ENCODE results near the gene RAD21L1.

Gene RAD21L1

DNA sequence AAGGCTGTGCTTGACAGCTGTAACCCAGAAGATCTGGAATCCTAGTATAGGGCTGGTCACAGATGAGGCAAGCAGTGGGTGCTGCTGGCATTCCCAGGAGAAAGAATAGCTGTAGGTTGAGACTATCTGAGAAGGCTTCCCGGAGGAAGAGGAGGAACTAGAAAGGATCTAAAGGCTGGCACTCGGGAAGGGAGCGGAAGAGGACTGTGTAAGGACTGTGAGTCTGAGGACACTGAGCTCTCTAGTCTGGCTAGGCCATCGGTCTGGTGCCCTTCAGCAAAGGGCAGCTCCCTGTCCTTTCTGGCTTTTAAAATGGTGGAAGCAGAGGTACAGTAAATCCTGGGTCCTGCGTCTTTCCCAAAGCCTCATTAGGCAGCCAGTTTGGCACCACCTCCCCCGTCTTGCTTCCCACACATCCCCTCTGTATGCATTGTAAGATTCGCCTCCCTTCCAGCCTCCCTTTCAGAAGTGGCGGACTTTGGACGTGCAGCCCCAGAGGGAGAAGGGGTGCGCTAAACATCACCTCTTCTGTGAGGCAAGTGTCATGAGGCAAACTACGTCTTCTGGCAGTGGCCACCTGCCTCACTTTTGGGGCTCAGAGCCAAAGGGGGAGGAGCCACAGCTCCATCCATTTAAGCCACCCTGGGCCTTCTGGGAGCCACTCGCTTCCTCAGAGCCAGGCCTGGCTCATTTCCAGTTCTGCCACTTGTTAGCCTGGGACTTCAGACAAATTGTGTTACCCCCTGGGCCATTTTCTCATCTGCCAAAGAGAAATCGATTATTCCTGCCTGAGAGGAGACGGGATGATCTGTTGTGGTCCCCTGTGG lies 48.9 kb downstream of the RAD21L1 start:
- no peak for DNase-seq

DNA sequence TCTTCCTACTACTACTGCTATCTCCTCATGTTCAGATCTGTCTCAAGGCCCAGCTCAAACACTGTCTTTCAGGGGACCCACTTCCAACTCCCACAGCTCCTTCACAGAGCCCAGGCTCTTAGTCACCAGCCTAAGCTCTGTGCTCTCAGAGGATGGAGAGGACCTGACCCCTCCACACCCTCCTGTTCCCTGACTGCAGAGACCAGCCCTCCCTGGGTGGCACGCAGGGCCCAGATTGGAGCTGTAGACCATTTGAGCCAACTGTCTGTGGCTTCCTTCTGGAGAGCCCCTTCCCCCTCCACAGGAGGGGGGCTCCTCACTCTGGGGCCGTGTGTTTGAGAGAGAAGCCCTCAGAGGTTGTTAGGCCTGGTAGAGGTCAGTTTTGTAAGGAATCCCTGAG lies 50.1 kb downstream of the RAD21L1 start:
- DNase-seq, result no peak

DNA sequence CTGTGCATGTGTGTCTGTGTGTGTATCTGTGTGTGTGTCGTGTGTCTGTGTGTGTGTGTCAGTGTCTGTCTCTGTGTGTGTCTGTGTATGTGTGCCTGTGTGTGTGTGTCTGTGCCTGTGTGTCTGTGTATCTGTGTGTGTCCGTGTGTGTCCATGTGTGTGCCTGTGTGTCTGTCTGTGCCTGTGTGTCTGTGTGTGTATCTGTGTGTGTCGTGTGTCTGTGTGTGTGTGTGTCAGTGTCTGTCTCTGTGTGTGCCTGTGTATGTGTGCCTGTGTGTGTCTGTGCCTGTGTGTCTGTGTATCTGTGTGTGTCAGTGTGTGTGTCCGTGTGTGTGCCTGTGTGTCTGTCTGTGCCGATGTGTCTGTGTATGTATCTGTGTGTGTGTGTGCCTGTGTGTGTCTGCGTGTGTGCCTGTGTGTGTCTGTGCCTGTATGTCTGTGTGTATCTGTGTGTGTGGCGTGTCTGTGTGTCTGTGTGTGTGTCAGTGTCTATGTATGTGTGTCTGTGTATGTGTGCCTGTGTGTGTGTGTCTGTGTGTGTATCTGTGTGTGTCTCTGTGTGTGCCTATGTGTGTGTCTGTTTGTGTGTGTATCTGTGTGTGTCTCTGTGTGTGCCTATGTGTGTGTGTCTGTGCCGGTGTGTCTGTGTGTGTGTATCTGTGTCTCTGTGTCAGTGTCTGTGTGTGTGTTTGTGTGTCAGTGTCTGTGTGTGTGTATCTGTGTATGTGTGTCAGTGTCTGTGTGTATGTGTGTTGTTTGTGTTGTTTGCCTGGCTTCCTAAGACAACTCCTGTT lies 51.9 kb downstream of the RAD21L1 start:
- DNase-seq, result no peak

DNA sequence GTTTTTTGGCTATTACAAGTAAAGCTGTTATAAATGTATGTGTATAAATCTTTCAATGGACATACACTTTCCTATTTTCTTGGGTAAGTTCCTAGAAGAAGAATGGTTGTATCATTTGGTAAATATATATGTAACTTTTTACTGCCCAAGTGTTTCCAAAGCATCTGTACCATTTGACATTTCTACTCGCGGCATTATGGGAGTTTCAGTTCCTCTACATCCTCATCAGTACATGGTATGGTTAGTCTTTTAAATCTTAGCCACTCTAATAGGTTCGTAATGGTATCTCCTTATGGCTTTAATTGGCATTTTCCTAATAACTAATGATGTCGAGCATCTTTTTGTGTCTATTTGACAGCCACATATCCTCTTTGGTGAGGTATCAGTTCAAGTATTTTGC lies 53.1 kb downstream of the RAD21L1 start:
- no peak for DNase-seq

DNA sequence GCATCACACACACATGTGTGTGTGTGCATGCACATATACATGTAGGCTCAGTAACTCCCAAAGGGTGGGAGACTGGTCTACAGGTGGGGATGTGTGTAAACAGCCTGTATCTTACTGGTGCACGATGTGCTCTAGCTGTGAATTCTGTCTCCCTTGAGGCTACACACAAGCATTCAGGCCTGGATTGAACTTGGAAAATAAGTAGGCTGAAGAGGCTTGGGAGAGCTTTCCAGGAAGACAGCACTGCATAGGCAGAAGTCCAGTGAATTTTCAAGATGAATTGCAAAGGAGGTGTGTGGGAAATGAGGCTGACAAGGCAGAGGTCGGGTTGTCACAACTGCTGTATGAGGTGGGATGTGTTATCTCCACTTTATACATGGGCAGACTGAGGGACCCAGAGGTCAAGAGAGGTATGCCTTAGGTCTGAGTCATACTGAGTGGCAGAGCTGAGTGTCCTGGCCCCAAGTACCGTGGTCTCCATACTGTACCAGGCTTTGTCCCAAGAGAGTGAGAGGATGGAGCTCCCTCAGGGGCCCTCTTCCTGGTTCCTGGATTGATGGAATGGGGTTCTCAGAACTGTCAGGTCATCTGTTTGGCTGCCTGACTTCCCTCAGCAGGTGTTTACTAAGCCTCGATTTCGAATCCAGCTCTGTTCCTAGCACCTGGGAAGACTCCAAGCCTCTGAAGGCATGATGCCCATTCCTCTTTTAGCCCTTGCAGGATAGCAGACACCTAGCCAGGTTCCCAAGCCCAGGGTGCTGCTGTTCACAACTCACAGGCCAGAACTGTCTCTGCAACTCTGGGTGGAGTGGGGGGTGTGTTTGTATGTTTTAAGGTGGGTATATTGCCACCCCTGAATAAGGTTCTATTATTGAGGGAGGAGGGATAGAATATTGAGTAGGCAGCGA lies 54.6 kb downstream of the RAD21L1 start:
- DNase-seq, result no peak

DNA sequence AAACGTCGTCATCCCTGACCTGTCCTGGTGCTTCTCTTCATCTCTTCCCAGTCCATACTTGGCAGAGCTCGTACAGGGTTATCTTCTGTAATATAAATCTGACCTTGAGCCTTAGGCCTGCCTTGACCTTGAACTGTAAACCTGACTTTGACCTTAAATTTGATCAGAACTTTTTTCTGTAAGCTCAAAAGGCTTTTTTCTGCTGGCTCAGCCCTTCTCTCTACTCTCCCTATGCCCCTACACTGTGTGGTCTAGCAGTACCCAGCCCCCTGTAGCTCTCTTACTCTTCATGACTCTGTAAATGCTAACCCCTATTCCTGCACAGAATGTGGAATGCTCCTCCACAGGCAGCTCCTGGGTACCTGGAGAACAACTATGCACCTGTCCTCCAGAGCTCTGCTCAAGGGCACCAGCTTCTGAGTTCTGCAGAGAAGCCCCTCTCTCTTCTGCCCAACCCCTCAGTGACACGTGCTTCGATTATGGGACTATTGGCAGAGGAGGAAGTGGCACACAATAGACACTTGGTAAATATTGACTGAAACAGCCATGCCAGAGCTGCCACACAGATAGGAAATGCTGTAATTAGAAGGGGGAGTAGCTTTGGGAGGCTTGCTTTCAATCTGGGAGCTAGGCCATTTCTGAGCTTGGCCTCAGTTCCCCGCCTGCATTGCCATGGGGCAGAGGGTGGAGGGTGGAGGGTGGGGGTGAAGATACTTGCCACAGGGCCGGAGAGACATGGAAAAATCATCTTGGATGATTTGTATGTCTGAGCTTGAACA lies 55.6 kb downstream of the RAD21L1 start:
- no peak for DNase-seq

DNA sequence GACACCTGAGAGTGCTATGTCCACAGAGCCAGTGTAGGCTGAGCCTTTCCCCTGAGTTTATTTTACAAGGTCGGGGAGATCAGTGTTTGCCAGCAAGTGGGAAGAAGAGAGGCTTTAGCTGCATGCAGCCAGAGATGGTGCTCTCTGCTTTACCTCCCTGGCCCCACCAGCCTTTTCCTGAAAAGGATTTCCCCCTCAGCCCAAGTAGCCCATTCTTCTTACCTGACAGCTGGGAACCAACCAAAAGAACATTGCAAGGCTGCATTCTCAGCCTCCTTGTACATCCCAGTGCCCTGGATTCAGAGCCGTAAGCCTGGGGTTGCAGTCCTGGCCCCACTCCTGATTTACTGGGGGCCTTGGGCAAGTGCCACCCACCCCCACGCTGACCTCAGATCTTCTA lies 57.1 kb downstream of the RAD21L1 start:
- DNase-seq, result no peak

DNA sequence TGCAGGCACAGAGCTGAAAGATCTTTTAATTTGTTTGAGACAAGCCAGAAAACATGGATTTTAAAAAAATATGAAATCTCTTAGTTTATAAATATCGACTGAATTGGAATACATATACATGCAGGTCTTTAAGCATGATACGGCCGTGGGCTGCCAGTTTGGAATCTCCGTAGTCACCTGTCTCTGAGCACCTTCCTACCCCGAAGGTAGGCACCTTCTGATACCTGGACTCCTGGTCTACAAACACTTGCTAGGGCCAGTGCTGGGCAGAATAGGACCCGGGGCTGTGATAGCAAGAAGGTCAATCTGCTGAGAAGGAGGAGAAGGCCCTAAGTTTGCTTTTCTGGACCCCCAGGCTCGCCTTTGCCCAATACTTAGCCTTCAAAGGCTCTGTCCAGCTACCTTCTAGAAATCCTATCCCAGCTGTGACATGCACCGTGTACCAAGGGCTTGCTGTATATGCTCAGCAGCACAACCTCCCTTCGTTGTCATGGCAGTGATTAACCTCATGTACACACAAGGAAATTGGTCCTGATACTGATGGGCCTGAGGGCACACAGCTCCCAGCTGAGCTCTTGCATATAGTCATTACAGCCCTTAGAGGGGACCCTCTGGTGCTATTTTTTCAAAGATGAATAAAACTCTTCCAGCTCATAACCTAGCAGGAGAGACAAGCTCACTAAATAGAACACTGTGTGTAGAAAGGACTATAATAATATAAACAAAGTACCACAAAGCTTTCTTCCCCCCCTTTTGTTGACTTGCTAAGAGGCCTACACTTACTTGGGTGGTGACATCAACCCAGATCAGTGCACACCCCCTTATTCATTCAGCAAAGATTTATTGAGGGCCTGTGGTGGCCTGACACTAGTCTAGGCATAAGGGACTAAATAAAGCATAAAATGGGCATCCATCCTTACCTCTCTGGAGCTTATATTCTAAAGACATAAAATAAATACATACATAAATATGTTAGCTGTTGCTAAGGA lies 58.0 kb downstream of the RAD21L1 start:
- DNase-seq, result no peak

DNA sequence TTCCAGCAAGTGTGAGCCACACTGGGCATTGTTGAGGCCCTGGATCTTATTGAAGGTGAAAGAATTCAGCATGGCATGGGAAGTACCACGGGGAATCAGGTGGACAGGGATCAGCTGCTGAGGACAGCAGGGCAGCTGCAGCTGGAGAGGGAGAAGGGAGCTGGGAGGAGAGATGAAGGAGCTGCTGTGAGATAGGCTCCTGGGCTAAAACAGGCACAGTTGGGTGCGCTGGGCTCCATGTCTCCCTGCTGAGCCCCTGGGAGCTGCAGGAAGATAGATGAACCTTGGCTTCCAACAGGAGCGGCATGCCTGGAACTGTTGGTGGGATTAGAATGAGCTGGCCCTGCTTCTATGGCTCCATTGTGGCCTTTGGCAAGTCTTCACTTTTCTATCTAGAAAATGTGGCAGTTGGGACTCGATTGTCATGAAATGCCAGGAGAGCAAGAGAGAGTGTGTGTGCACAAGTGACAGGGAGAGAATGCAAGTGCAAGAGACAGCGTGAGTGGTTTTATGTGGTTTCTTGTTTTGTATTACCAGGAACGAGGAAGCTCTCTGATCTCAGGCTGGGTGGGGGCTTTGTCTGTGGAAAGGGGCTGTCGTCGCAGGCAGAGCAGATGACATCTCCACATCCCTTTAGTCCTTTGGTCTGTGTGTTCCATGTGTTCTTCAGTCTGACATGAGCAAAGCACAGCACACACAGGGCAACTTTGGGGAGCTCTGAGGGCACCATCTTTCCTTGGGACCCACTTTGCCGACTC lies 60.6 kb downstream of the RAD21L1 start:
- DNase-seq, result peak; percentile 66

DNA sequence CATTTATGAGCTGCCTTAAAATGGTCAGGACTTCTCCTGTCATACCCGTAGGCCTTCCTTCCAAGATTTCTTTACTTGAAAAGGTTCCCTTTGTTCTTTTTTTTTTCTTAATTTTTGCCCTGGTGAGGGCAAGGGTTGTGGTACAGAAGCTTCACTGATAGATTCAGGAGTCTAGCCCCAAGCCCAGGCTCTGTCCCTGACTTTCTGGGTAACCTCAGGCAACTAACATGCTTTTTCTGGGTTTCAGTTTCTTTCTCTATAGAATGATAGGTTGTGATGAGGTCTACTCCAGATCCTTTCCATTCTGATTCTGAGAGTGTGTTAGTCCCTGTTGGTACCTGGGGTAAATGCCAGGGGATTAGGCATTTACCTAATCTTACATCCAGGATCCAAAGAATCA lies 61.5 kb downstream of the RAD21L1 start:
- DNase-seq, result no peak

DNA sequence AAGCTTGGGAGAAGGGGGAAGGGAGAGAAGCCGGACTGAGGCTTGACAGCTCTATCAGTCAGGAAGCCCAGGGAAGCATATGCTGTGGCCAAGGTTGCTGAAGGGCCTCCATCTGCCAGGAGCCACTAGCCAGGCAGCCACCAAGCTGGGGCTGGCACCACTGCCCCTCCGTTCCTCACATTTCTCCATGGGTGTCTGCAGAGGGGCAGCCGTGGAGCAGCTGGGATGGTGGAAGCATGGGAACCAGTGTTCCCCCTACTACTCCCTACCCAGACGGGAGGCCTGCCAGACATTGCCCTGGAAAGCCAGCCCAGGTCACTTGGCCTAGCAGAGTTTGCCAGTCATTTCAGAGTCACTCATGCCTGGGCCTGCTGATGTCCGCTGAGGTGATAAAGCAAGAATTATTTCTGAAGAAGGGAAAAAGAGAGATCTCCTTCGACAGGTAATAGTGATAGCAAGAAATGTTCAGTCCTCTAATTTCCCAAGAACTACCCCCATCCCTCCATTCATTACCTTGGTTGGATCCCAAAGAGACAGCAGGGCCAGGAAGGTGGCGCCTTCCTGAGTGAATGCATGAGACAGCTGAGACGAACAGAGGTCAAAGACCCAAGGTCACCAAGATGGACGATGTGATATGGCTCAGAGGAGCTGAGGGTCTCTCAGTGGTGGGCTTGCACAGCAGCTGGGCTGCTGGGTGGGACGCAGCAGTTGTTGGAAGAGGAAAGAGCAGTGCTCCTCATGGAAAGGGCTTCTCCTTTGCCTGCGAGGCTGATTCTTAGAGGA lies 62.1 kb downstream of the RAD21L1 start:
- DNase-seq, result no peak

DNA sequence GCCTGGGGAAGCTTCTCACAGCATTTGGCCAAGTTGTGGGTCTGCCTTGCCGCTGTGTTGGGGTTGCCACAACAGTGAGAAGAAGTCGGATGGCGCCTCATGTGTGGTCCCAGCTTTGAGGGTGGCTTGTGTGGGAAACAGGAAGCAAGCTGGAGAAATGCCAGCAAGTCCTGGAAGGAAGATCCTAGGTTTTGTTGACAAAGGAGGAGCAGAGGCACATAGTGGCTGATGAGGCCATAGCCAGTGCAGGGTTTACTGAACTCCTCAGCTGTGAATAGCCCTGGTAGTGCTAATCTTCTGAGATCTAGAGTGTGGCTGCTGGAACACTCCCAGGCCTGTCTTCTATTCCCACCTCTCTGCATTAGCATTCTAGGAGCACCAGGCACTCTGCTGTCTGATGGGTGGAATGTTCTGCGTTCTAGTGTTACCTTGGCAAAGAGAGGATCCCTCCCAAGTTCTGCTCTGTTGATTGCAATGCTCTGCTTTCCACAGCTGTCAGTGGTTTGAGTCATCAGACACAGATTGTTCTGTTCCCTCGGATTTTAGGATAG lies 65.4 kb downstream of the RAD21L1 start:
- no peak for DNase-seq

DNA sequence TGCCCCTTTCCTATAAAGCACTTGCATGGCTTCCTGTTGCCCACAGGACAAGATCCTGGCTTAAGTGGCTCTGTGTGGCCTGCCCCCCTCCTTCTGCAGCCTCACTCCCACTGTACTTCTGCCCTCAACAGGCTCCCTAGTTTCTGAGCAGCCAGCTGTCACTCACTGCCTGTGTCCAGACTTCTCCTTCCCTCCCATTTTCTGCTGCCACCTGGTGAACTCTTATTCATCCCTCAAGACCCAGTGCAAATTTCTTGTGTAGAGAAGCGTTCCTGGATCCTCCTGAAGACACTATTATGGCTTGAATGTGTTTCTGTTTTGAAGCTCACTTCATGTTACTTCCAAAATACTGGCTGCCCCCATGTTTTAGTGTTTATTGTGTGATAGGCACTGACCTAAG lies 66.8 kb downstream of the RAD21L1 start:
- DNase-seq, result no peak

DNA sequence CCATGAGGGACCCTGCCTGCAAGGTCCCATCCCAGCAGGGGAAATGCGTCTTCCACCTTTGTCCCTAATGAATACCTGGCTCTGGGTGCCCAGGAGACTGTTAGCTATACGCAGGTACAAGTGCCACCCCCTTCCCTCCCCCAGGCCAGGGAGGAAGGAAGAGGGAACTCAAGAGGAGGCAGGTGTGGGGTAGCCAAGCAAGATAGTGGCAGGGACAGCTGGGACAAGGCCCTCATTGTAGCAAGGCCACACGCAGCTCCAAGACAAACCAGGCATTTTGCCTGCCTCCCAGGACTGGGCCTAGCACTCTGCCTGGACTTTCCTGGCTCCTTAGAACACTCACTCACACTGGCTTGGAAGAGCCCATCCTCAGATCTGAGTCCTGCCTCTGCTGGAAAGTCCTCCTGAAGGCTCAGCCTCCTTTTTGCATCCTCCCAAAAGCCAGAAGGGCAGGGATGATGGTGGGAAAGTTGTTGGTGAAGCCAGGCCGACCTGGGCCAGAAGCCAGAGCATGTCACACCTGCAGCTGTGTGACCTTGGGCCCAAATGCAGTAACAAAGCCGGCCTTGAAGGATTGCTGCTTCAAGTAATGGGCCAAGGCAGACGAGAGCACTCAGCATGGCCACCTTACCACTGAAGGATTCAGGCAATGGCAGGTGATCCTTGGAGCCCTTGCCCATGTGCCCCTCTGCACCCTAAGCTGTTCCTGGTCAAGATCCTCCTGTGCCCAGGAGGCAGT lies 68.0 kb downstream of the RAD21L1 start:
- no peak for DNase-seq

DNA sequence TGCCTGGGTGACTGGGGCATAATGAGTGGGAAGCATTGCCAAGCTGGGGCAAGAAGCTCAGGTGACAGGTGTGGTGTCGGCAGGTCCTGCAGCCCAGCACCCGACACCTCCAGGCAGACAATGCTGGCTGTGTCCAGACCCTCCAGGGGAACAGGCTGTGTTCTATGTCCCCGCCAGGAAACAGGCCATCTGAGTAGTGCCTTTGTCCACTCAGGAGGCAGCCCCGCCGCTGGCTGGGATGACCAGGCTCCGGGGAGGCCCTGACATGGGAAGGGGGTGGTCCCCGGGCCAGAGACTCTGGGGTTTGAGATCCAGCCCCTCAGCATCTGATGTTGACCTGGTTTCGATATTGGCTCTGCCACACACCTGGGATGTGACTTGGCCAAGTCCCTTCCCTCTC lies 68.7 kb downstream of the RAD21L1 start:
- DNase-seq, result no peak

DNA sequence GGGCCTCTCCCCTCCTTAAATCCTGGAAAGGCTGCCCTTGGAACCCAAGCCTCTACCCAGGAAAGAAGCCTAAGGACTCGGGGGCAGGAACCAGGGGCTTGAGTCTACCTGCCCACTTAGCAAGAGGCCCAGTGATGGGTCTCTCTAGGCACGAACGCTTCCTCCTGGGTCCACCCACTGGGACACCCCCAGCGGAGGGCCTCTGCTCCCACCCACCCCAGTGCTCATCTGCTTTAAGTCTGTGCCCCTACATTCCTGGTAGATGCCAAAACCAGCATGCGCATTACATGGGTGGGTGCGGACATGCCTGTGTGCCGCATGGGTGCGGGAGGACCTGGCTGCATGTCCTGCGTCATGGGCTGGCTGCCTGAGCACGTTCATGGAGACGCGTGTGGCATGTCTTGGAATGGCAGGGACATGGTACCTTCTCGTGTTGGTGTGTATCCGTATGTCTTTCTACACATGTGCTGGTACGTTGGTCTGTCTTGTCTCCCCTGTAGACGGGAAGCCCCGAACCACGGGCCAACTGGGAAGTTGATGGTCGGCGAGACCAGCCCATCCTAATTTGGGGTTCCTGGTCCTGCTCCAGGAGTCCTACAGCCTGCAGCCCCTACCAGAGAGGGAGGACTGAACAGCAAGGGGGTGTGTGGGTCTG lies 69.6 kb downstream of the RAD21L1 start:
- no peak for DNase-seq

DNA sequence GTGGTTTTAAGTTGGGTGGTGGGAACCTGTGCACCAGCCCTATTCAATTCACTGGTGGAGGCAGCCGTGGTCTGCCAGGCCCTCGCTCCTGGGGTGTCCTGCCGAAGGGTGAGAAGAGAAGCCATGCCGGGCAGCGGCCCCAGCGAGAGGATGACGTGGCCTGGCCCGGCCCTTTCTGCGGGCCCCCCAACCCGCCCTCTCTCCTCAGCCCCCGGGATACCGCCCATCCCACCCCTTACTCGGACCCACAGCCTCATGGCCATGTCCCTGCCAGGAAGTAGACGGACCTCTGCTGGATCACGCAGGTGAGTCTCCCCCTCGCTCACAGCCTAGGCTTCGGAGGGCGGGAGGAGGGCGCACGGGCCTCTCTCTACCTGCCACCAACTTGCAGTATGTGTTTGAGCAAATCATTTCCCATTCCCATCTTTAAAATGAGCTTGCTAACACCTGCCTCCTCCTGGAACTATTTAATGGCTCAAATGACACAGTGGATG lies 70.3 kb downstream of the RAD21L1 start:
- no peak for DNase-seq

DNA sequence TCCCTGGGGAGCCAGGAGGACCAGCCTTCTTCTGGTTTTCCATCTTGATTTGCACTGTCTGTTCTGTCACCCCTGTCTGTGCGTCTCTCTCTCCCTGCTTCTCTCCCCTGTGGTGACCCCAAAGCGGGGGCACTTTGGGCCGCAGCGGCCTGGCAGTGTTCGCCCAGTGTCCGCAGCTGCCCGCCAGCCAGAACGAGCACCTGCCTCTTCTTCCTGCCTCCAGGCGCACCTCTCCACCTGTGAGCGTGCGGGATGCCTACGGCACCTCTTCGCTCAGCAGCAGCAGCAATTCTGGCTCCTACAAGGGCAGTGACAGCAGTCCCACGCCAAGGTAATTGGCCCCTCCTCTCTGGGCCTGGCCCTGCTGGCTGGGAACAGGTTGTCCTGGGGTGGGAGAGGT lies 71.1 kb downstream of the RAD21L1 start:
- DNase-seq, result no peak
